GM23338 (cell line): ENCODE measurements around the gene SLC8B1. TPM values are rescaled to one million over a fixed set of nuclear protein-coding genes. Genes with fewer than 3 reads are reported as not detected.

Experiments used
- ATAC-seq: fragments of 200-7000 bp; cut with Tn5 transposase; 3 replicates; pipeline ENCODE4 v1.9.1; 2020
- DNase-seq: peaks from one replicate; pipeline ENCODE4 v3.0.0-alpha.2; 2015; ENCODE audit warnings: low spot score
- H2AFZ ChIP-seq: fragments of 200-600 bp; sonication (generic); 2 replicates; pipeline ENCODE4 v1.8.0; 2016; ENCODE audit warnings: antibody characterized with exemption, mild to moderate bottlenecking, moderate library complexity
- H3F3A ChIP-seq: fragments of 200-600 bp; sonication (generic); replicated peaks from 2 replicates; pipeline ENCODE4 v1.8.0; 2017; ENCODE audit warnings: antibody characterized with exemption, mixed run types, low read depth
- H3K27ac ChIP-seq: fragments of 200-600 bp; sonication (generic); 2 replicates; pipeline ENCODE4 v1.6.1; 2016; ENCODE audit warnings: low read depth
- H3K27me3 ChIP-seq: fragments of 200-600 bp; sonication (generic); 2 replicates; pipeline ENCODE4 v1.8.0; 2016; ENCODE audit warnings: mild to moderate bottlenecking, mixed run types, moderate library complexity; ENCODE audit not compliant: insufficient read depth
- H3K36me3 ChIP-seq: fragments of 200-600 bp; sonication (generic); 2 replicates; pipeline ENCODE4 v1.8.0; 2016; ENCODE audit warnings: mild to moderate bottlenecking; ENCODE audit not compliant: insufficient read depth
- H3K4me1 ChIP-seq: fragments of 200-600 bp; sonication (generic); 2 replicates; pipeline ENCODE4 v1.8.0; 2016; ENCODE audit warnings: mild to moderate bottlenecking, moderate library complexity; ENCODE audit not compliant: insufficient read depth
- H3K4me2 ChIP-seq: fragments of 200-600 bp; sonication (generic); 2 replicates; pipeline ENCODE4 v1.7.1; 2017; ENCODE audit warnings: mixed run types
- H3K4me3 ChIP-seq: fragments of 200-600 bp; sonication (generic); 2 replicates; pipeline ENCODE4 v1.6.1; 2016; ENCODE audit warnings: mixed run types
- H3K79me2 ChIP-seq: fragments of 200-600 bp; sonication (generic); replicated peaks from 2 replicates; pipeline ENCODE4 v1.8.0; 2017; ENCODE audit warnings: mild to moderate bottlenecking; ENCODE audit not compliant: insufficient read depth
- H3K9me2 ChIP-seq: fragments of 200-600 bp; sonication (generic); 2 replicates; pipeline ENCODE4 v1.8.0; 2017; ENCODE audit not compliant: insufficient read depth
- H4K20me1 ChIP-seq: fragments of 200-600 bp; sonication (generic); replicated peaks from 2 replicates; pipeline ENCODE4 v1.8.0; 2017; ENCODE audit warnings: mild to moderate bottlenecking; ENCODE audit not compliant: insufficient read depth
- H3K27ac Mint-ChIP-seq: 2 replicates; pipeline ENCODE4 v1.8.0; 2020; ENCODE audit warnings: inconsistent platforms, mild to moderate bottlenecking, moderate library complexity, mixed read lengths
- H3K27me3 Mint-ChIP-seq: 3 replicates; pipeline ENCODE4 v1.8.0; 2022; ENCODE audit warnings: low read depth, mild to moderate bottlenecking, moderate library complexity, mixed read lengths, inconsistent platforms; ENCODE audit not compliant: insufficient read depth, poor library complexity
- H3K36me3 Mint-ChIP-seq: 3 replicates; pipeline ENCODE4 v1.8.0; 2021; ENCODE audit warnings: low read depth, mild to moderate bottlenecking, inconsistent platforms, moderate library complexity, mixed read lengths
- H3K4me1 Mint-ChIP-seq: 3 replicates; pipeline ENCODE4 v1.8.0; 2020; ENCODE audit warnings: mild to moderate bottlenecking, inconsistent platforms, mixed read lengths
- H3K4me3 Mint-ChIP-seq: 3 replicates; pipeline ENCODE4 v1.8.0; 2021; ENCODE audit warnings: moderate library complexity, mild to moderate bottlenecking, inconsistent platforms, mixed read lengths
- H3K9me3 Mint-ChIP-seq: 3 replicates; pipeline ENCODE4 v1.8.0; 2020; ENCODE audit warnings: moderate library complexity, mild to moderate bottlenecking, inconsistent platforms, mixed read lengths
- CTCF ChIP-seq, 2 experiments: fragments of 200-600 bp in 1 of 2; sonication (generic) in 1 of 2; conservative IDR thresholded peaks; 2 replicates each; pipeline versions ENCODE4 v1.5.1 to v1.6.1; 2016 to 2017; ENCODE audit warnings: antibody characterized with exemption in 2 of 2, low read depth in 2 of 2, mild to moderate bottlenecking in 2 of 2, moderate library complexity in 1 of 2
- EZH2 ChIP-seq: fragments of 200-600 bp; sonication (generic); IDR thresholded peaks from one replicate; pipeline ENCODE4 v1.8.0; 2017; ENCODE audit warnings: antibody characterized with exemption, mild to moderate bottlenecking, low read depth; ENCODE audit not compliant: unreplicated experiment
- NANOG ChIP-seq: IDR thresholded peaks from 2 replicates; pipeline ENCODE4 v1.6.1; 2016; ENCODE audit warnings: antibody characterized with exemption, borderline replicate concordance
- POLR2AphosphoS5 ChIP-seq: IDR thresholded peaks from 2 replicates; pipeline ENCODE4 v1.6.1; 2016; ENCODE audit warnings: antibody characterized with exemption, low read depth
- ZNF114 ChIP-seq: fragments of 250-450 bp; sonication (Bioruptor Pico); IDR thresholded peaks from 2 replicates; pipeline ENCODE4 v1.5.0; 2020; ENCODE audit warnings: mild to moderate bottlenecking, moderate library complexity
- ZNF331 ChIP-seq: fragments of 250-450 bp; sonication (Bioruptor Pico); IDR thresholded peaks from 2 replicates; pipeline ENCODE4 v1.5.0; 2020; ENCODE audit warnings: low read depth, mild to moderate bottlenecking, moderate library complexity
- polyA plus RNA-seq: library from polyadenylated mRNA; unstranded; fragments of >200 nt; fragmentation: Nextera tagmentation; extraction: Ambion mirVana; gene quantifications from 2 replicates; pipeline ENCODE4 v1.2.1, GENCODE V29; 2016
- total RNA-seq: library from RNA; depleted of rRNA; stranded (reverse); fragments of >200 nt; shearing (Covaris generic); gene quantifications from 2 replicates; pipeline ENCODE4 v1.2.3, GENCODE V29; 2014
- TF ChIP-seq, protein P1 (sequence below): fragments of 250-450 bp; sonication (Bioruptor Pico); IDR thresholded peaks from 2 replicates; pipeline ENCODE4 v1.5.0; 2020; ENCODE audit warnings: mild to moderate bottlenecking, moderate library complexity

Gene SLC8B1
- total and polyA plus RNA-seq, 2 experiments from 2014 or later = 6.0 to 8.9 TPM

- TF ChIP-seq, protein P1, sequence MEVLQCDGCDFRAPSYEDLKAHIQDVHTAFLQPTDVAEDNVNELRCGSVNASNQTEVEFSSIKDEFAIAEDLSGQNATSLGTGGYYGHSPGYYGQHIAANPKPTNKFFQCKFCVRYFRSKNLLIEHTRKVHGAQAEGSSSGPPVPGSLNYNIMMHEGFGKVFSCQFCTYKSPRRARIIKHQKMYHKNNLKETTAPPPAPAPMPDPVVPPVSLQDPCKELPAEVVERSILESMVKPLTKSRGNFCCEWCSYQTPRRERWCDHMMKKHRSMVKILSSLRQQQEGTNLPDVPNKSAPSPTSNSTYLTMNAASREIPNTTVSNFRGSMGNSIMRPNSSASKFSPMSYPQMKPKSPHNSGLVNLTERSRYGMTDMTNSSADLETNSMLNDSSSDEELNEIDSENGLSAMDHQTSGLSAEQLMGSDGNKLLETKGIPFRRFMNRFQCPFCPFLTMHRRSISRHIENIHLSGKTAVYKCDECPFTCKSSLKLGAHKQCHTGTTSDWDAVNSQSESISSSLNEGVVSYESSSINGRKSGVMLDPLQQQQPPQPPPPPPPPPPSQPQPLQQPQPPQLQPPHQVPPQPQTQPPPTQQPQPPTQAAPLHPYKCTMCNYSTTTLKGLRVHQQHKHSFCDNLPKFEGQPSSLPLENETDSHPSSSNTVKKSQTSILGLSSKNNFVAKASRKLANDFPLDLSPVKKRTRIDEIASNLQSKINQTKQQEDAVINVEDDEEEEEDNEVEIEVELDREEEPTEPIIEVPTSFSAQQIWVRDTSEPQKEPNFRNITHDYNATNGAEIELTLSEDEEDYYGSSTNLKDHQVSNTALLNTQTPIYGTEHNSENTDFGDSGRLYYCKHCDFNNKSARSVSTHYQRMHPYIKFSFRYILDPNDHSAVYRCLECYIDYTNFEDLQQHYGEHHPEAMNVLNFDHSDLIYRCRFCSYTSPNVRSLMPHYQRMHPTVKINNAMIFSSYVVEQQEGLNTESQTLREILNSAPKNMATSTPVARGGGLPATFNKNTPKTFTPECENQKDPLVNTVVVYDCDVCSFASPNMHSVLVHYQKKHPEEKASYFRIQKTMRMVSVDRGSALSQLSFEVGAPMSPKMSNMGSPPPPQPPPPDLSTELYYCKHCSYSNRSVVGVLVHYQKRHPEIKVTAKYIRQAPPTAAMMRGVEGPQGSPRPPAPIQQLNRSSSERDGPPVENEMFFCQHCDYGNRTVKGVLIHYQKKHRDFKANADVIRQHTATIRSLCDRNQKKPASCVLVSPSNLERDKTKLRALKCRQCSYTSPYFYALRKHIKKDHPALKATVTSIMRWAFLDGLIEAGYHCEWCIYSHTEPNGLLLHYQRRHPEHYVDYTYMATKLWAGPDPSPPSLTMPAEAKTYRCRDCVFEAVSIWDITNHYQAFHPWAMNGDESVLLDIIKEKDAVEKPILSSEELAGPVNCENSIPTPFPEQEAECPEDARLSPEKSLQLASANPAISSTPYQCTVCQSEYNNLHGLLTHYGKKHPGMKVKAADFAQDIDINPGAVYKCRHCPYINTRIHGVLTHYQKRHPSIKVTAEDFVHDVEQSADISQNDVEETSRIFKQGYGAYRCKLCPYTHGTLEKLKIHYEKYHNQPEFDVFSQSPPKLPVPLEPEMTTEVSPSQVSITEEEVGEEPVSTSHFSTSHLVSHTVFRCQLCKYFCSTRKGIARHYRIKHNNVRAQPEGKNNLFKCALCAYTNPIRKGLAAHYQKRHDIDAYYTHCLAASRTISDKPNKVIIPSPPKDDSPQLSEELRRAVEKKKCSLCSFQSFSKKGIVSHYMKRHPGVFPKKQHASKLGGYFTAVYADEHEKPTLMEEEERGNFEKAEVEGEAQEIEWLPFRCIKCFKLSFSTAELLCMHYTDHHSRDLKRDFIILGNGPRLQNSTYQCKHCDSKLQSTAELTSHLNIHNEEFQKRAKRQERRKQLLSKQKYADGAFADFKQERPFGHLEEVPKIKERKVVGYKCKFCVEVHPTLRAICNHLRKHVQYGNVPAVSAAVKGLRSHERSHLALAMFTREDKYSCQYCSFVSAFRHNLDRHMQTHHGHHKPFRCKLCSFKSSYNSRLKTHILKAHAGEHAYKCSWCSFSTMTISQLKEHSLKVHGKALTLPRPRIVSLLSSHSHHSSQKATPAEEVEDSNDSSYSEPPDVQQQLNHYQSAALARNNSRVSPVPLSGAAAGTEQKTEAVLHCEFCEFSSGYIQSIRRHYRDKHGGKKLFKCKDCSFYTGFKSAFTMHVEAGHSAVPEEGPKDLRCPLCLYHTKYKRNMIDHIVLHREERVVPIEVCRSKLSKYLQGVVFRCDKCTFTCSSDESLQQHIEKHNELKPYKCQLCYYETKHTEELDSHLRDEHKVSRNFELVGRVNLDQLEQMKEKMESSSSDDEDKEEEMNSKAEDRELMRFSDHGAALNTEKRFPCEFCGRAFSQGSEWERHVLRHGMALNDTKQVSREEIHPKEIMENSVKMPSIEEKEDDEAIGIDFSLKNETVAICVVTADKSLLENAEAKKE (CRISPR knock-in tag) = no peak
Measured at GRCh38 chr12:113347892-113348291, 13.0 kb upstream of the SLC8B1 start (continued).

- no peaks in the 10 kb centered on the region for H3F3A ChIP-seq
- peak; percentile 54 for ATAC-seq
- no peak for DNase-seq
- no peak overlapping the region for H3K27ac Mint-ChIP-seq
- H3K9me3 Mint-ChIP-seq = no peaks in the 10 kb centered on the region; the same call in 2 of the 3 replicates
- TF ChIP-seq ZNF331 (CRISPR knock-in tag) (no peak), POLR2AphosphoS5 (no peak), NANOG (no peak), ZNF114 (no peak), EZH2 (no peak), CTCF (conservative IDR thresholded peaks at IDR 0.05; ENCODE audit: low read depth in 2 of 2) (peak; percentile 34 to 37)
- TF ChIP-seq, protein P1 (CRISPR knock-in tag) = no peak
- peaks cover 6% of the 10 kb centered on the region; the same call in 2 of the 3 replicates for H3K4me1 Mint-ChIP-seq
- no peaks in the 10 kb centered on the region for H3K36me3 ChIP-seq
- H3K9me2 ChIP-seq = no peaks in the 10 kb centered on the region
- H3K4me3 Mint-ChIP-seq = no peak overlapping the region
- 0 out of 2 replicates have a peak, but pooled peaks cover 5% of the 10 kb centered on the region for H3K4me1 ChIP-seq
- H4K20me1 ChIP-seq = no peaks in the 10 kb centered on the region
- H3K27me3 Mint-ChIP-seq = peaks cover 2% of the 10 kb centered on the region
- no peak overlapping the region for H2AFZ ChIP-seq
- H3K27me3 ChIP-seq = no peaks in the 10 kb centered on the region
- H3K36me3 Mint-ChIP-seq = no peaks in the 10 kb centered on the region
- H3K79me2 ChIP-seq = no peaks in the 10 kb centered on the region
- no peak overlapping the region for H3K4me3 ChIP-seq
- H3K27ac ChIP-seq = no peak overlapping the region
- H3K4me2 ChIP-seq = no peak overlapping the region
Measured at GRCh38 chr12:113347107-113347506, 12.2 kb upstream of the SLC8B1 start.
